ENCODE data around the gene MEST. TPM values are rescaled to one million over a fixed set of nuclear protein-coding genes. Genes with fewer than 3 reads are reported as not detected.
"Not testable (repeated sequence)": the region's sequence is repeated elsewhere in the genome, so short reads cannot be mapped to it uniquely, and the experiment has no call there.

The MEST gene
- total and polyA plus RNA-seq, 2 donors (not counting 1 experiment from before 2014, with no cell fraction given): 38.8 to 382 TPM

- Histone ChIP-seq H3K9ac (ENCODE audit: insufficient read depth, low read length) (no peak overlapping the region), H3K9me3 (ENCODE audit: control insufficient read depth, insufficient read depth, low read depth, low read length) (no peaks in the 10 kb centered on the region), H4K20me1 (ENCODE audit: control insufficient read depth, extremely low read depth, insufficient read depth, low read length) (no peaks in the 10 kb centered on the region), H3K36me3 (ENCODE audit: control insufficient read depth, insufficient read depth, low read length) (peaks cover 1% of the 10 kb centered on the region), H3K27me3 (ENCODE audit: control insufficient read depth, insufficient read depth, low read length) (no peaks in the 10 kb centered on the region), H3K4me1 (ENCODE audit: control insufficient read depth, extremely low read depth, insufficient read depth, low read length) (no peaks in the 10 kb centered on the region), H3K27ac (ENCODE audit: insufficient read depth, low read length) (no peak overlapping the region), H3K4me3 (replicated peaks in 1 of 4; ENCODE audit: control extremely low read depth in 1 of 4, insufficient read depth in 1 of 4, low read depth in 3 of 4, low read length in 4 of 4) (no peak overlapping the region), H2AFZ (ENCODE audit: low read length) (no peak overlapping the region), H3K4me2 (ENCODE audit: extremely low read depth, insufficient read depth, low read length) (no peak overlapping the region), H3K79me2 (ENCODE audit: control insufficient read depth, insufficient read depth, low read length) (no peaks in the 10 kb centered on the region)
- no peak for DNase-seq (ENCODE audit: low read depth in 2 of 2)
- no peak for TF ChIP-seq EZH2 (IDR thresholded peaks at IDR 0.05; ENCODE audit: low read length, missing control alignments)
- TF ChIP-seq CTCF (conservative IDR thresholded peaks at IDR 0.05 in 1 of 2, IDR thresholded peaks at IDR 0.05 in 1 of 2; ENCODE audit: low read depth in 1 of 2, low read length in 2 of 2): no peak
These were observed 23.6 kb downstream of the MEST start for GRCh38 chr7:130515315-130516040.

GRCh38 chr7:130521258-130521951 lies 29.5 kb downstream of the MEST start:
- Histone ChIP-seq H3K27me3 (ENCODE audit: control insufficient read depth, insufficient read depth, low read length) (no peaks in the 10 kb centered on the region), H3K79me2 (ENCODE audit: control insufficient read depth, insufficient read depth, low read length) (no peaks in the 10 kb centered on the region), H3K36me3 (ENCODE audit: control insufficient read depth, insufficient read depth, low read length) (peaks cover 5% of the 10 kb centered on the region), H3K4me2 (ENCODE audit: extremely low read depth, insufficient read depth, low read length) (no peak overlapping the region), H4K20me1 (ENCODE audit: control insufficient read depth, extremely low read depth, insufficient read depth, low read length) (no peaks in the 10 kb centered on the region), H3K27ac (ENCODE audit: insufficient read depth, low read length) (no peak overlapping the region), H3K4me3 (replicated peaks in 1 of 4; ENCODE audit: control extremely low read depth in 1 of 4, insufficient read depth in 1 of 4, low read depth in 3 of 4, low read length in 4 of 4) (no peak overlapping the region), H2AFZ (ENCODE audit: low read length) (no peak overlapping the region), H3K9ac (ENCODE audit: insufficient read depth, low read length) (no peak overlapping the region), H3K4me1 (ENCODE audit: control insufficient read depth, extremely low read depth, insufficient read depth, low read length) (no peaks in the 10 kb centered on the region), H3K9me3 (ENCODE audit: control insufficient read depth, insufficient read depth, low read depth, low read length) (no peaks in the 10 kb centered on the region)
- peak in 1 of 2 donors; percentile 11 for DNase-seq (ENCODE audit: low read depth in 2 of 2)
- TF ChIP-seq EZH2 (IDR thresholded peaks at IDR 0.05; ENCODE audit: low read length, missing control alignments) (no peak), CTCF (conservative IDR thresholded peaks at IDR 0.05 in 1 of 2, IDR thresholded peaks at IDR 0.05 in 1 of 2; ENCODE audit: low read depth in 1 of 2, low read length in 2 of 2) (no peak)

- H4K20me1 ChIP-seq (ENCODE audit: control insufficient read depth, extremely low read depth, insufficient read depth, low read length); H3K4me3 ChIP-seq (replicated peaks in 1 of 4; ENCODE audit: control extremely low read depth in 1 of 4, insufficient read depth in 1 of 4, low read depth in 3 of 4, low read length in 4 of 4); H3K9me3 ChIP-seq (ENCODE audit: control insufficient read depth, insufficient read depth, low read depth, low read length); DNase-seq (ENCODE audit: low read depth in 2 of 2); H3K27me3 ChIP-seq (ENCODE audit: control insufficient read depth, insufficient read depth, low read length); H3K79me2 ChIP-seq (ENCODE audit: control insufficient read depth, insufficient read depth, low read length); H3K4me1 ChIP-seq (ENCODE audit: control insufficient read depth, extremely low read depth, insufficient read depth, low read length); H3K4me2 ChIP-seq (ENCODE audit: extremely low read depth, insufficient read depth, low read length); H3K9ac ChIP-seq (ENCODE audit: insufficient read depth, low read length); H3K36me3 ChIP-seq (ENCODE audit: control insufficient read depth, insufficient read depth, low read length); H3K27ac ChIP-seq (ENCODE audit: insufficient read depth, low read length); H2AFZ ChIP-seq (ENCODE audit: low read length): not testable (repeated sequence)
These were observed 31.7 kb downstream of the MEST start for GRCh38 chr7:130523519-130524125.
